C1 segment of cervical spinal cord (tissue), 14 donors: Measurements from ENCODE around the gene NPY.
A peak's percentile ranks its signal among the peaks of the same experiment; 100 is the strongest.
"Not testable (repeated sequence)": the region's sequence is repeated elsewhere in the genome, so short reads cannot be mapped to it uniquely, and the experiment has no call there.

Source experiments
- DNase-seq, 14 donors: peaks; one replicate each; lab custom pipeline; 2025; lab: John Stamatoyannopoulos, UW

The NPY gene

GRCh38 chr7:24283897-24284698 lies at the start of gene NPY:
Gene NPY, plus strand, starts transcription at chr7:24284190. Its CDS starts 1,051 bp downstream, at chr7:24285241.
- no peak for DNase-seq

- DNase-seq, result no peak
Observed at GRCh38 chr7:24239260-24239659, 44.7 kb upstream of the NPY start.

GRCh38 chr7:24241206-24241605 lies 42.8 kb upstream of the NPY start:
- no peak for DNase-seq

- no peak for DNase-seq
Observed at GRCh38 chr7:24244554-24244953, 39.4 kb upstream of the NPY start.

- no peak for DNase-seq
Observed at GRCh38 chr7:24245362-24245761, 38.6 kb upstream of the NPY start.

GRCh38 chr7:24249266-24249665 lies 34.7 kb upstream of the NPY start:
- DNase-seq, result no peak

GRCh38 chr7:24251568-24251967 lies 32.4 kb upstream of the NPY start:
- DNase-seq, result no peak

GRCh38 chr7:24255139-24255538 lies 28.9 kb upstream of the NPY start:
- no peak for DNase-seq

- not testable (repeated sequence) for DNase-seq
Observed at GRCh38 chr7:24258324-24258723, 25.7 kb upstream of the NPY start.

GRCh38 chr7:24271938-24272337 lies 12.1 kb upstream of the NPY start:
- DNase-seq, result no peak

- no peak for DNase-seq
Observed at GRCh38 chr7:24279512-24279911, 4.5 kb upstream of the NPY start.

GRCh38 chr7:24283554-24283896 lies 465 bp upstream of the NPY start:
- DNase-seq, result no peak

- no peak for DNase-seq
Observed at GRCh38 chr7:24284699-24285506, 913 bp downstream of the NPY start.

- DNase-seq, result peak in 2 of 14 donors; percentile 5 to 6
Observed at GRCh38 chr7:24290004-24290641, 6.1 kb downstream of the NPY start.

GRCh38 chr7:24291271-24291670 lies 7.3 kb downstream of the NPY start:
- DNase-seq, result no peak

- DNase-seq, result no peak
Observed at GRCh38 chr7:24297362-24297761, 13.4 kb downstream of the NPY start.

- no peak for DNase-seq
Observed at GRCh38 chr7:24298696-24299095, 14.7 kb downstream of the NPY start.

- DNase-seq, result no peak
Observed at GRCh38 chr7:24299192-24299591, 15.2 kb downstream of the NPY start.

GRCh38 chr7:24301703-24302102 lies 17.7 kb downstream of the NPY start:
- DNase-seq, result no peak

- DNase-seq, result no peak
Observed at GRCh38 chr7:24304494-24305095, 20.6 kb downstream of the NPY start.

- no peak for DNase-seq
Observed at GRCh38 chr7:24307326-24307725, 23.3 kb downstream of the NPY start.

GRCh38 chr7:24312588-24312987 lies 28.6 kb downstream of the NPY start:
- DNase-seq, result no peak
